Left ventricle myocardium inferior (tissue), 1 donor: ENCODE data around the gene DCLK2. TPM values are rescaled to one million over a fixed set of nuclear protein-coding genes. Genes with fewer than 3 reads are reported as not detected.
A peak's percentile ranks its signal among the peaks of the same experiment; 100 is the strongest.

ENCODE experiments used
- DNase-seq: peaks from one replicate; pipeline ENCODE4 v3.0.0-alpha.2; 2020
- H3K27ac ChIP-seq: fragments of 200-600 bp; replicated peaks from 2 replicates; pipeline ENCODE4 v1.8.0; 2021
- H3K27me3 ChIP-seq: fragments of 200-600 bp; 2 replicates; pipeline ENCODE4 v1.8.0; 2021; ENCODE audit warnings: low read depth
- H3K36me3 ChIP-seq: fragments of 200-600 bp; 2 replicates; pipeline ENCODE4 v1.8.0; 2021
- H3K4me1 ChIP-seq: fragments of 200-600 bp; 2 replicates; pipeline ENCODE4 v1.8.0; 2021
- H3K4me3 ChIP-seq: fragments of 200-600 bp; 2 replicates; pipeline ENCODE4 v1.8.0; 2021; ENCODE audit warnings: mild to moderate bottlenecking, moderate library complexity
- H3K9me3 ChIP-seq: fragments of 200-600 bp; replicated peaks from 2 replicates; pipeline ENCODE4 v1.8.0; 2021
- CTCF ChIP-seq: fragments of 200-600 bp; IDR thresholded peaks from 2 replicates; pipeline ENCODE4 v1.8.0; 2021; ENCODE audit warnings: antibody characterized with exemption, mild to moderate bottlenecking, borderline replicate concordance
- intact Hi-C: fragments of 100-400 bp; cut with micrococcal nuclease; formaldehyde crosslinking; loops from one replicate; pipeline ENCODE4 v1.11.0; 2022
- total RNA-seq: library from RNA; stranded (reverse); fragmentation: NEBNext Ultra II Directional; extraction: Animal tissue kit (Norgen Biotek cat#: 25700); gene quantifications from one replicate; pipeline ENCODE4 v1.2.1, GENCODE V29; 2021
- donor health status: DM: no; HTN: yes; CAD: no; lungs with severe emphysema.

Gene DCLK2
- total RNA-seq, 1 donor from 2014 or later: 21.9 TPM

GRCh38 chr4:150145946-150146340 lies 67.7 kb downstream of the DCLK2 start:
- no peaks in the 10 kb centered on the region for H3K36me3 ChIP-seq
- H3K4me1 ChIP-seq: peaks cover 38% of the 10 kb centered on the region
- H3K9me3 ChIP-seq: peaks cover 10% of the 10 kb centered on the region
- no peaks in the 10 kb centered on the region for H3K27me3 ChIP-seq
- intact Hi-C loops: no loop called here
- DNase-seq: no peak
- no peak for TF ChIP-seq CTCF
- H3K4me3 ChIP-seq: no peak overlapping the region
- no peak overlapping the region for H3K27ac ChIP-seq

- no peaks in the 10 kb centered on the region for H3K9me3 ChIP-seq
- no peak overlapping the region for H3K4me3 ChIP-seq
- H3K36me3 ChIP-seq: no peaks in the 10 kb centered on the region
- no peak for DNase-seq
- intact Hi-C loops: no loop called here
- no peaks in the 10 kb centered on the region for H3K27me3 ChIP-seq
- H3K4me1 ChIP-seq: peaks cover 53% of the 10 kb centered on the region
- no peak for TF ChIP-seq CTCF
- no peak overlapping the region for H3K27ac ChIP-seq
These were observed 71.1 kb downstream of the DCLK2 start for GRCh38 chr4:150149381-150149780.

- DNase-seq: peak; percentile 38
- Histone ChIP-seq H3K27ac (peak overlapping the region; percentile 89), H3K9me3 (no peaks in the 10 kb centered on the region), H3K4me3 (peak overlapping the region; percentile 18), H3K36me3 (no peaks in the 10 kb centered on the region), H3K4me1 (peaks cover 53% of the 10 kb centered on the region), H3K27me3 (no peaks in the 10 kb centered on the region)
- no peak for TF ChIP-seq CTCF
- intact Hi-C loops: no loop called here
These were observed 72.4 kb downstream of the DCLK2 start for GRCh38 chr4:150150629-150151062.

GRCh38 chr4:150152766-150153165 lies 74.5 kb downstream of the DCLK2 start:
- no peaks in the 10 kb centered on the region for H3K36me3 ChIP-seq
- no peak for TF ChIP-seq CTCF
- no peak for DNase-seq
- peak overlapping the region; percentile 89 for H3K27ac ChIP-seq
- H3K4me1 ChIP-seq: peaks cover 59% of the 10 kb centered on the region
- no peaks in the 10 kb centered on the region for H3K9me3 ChIP-seq
- no peak overlapping the region for H3K4me3 ChIP-seq
- no peaks in the 10 kb centered on the region for H3K27me3 ChIP-seq
- intact Hi-C loops: no loop called here

- H3K4me1 ChIP-seq: peaks cover 65% of the 10 kb centered on the region
- no peaks in the 10 kb centered on the region for H3K9me3 ChIP-seq
- no peaks in the 10 kb centered on the region for H3K36me3 ChIP-seq
- no peak for TF ChIP-seq CTCF
- intact Hi-C loops: no loop called here
- no peak overlapping the region for H3K27ac ChIP-seq
- no peak overlapping the region for H3K4me3 ChIP-seq
- DNase-seq: no peak
- H3K27me3 ChIP-seq: no peaks in the 10 kb centered on the region
These were observed 77.1 kb downstream of the DCLK2 start for GRCh38 chr4:150155391-150155790.

- H3K9me3 ChIP-seq: no peaks in the 10 kb centered on the region
- no peaks in the 10 kb centered on the region for H3K27me3 ChIP-seq
- no peak overlapping the region for H3K4me3 ChIP-seq
- no peak for DNase-seq
- intact Hi-C loops: no loop called here
- H3K27ac ChIP-seq: no peak overlapping the region
- no peaks in the 10 kb centered on the region for H3K36me3 ChIP-seq
- peaks cover 65% of the 10 kb centered on the region for H3K4me1 ChIP-seq
- TF ChIP-seq CTCF: no peak
These were observed 78.3 kb downstream of the DCLK2 start for GRCh38 chr4:150156543-150156942.
